ENCODE data around the gene PCCA. TPM values are rescaled to one million over a fixed set of nuclear protein-coding genes. Genes with fewer than 3 reads are reported as not detected.
A peak's percentile ranks its signal among the peaks of the same experiment; 100 is the strongest.

The PCCA gene
- total RNA-seq, 1 experiment from 2014 or later: 16.1 TPM

DNA sequence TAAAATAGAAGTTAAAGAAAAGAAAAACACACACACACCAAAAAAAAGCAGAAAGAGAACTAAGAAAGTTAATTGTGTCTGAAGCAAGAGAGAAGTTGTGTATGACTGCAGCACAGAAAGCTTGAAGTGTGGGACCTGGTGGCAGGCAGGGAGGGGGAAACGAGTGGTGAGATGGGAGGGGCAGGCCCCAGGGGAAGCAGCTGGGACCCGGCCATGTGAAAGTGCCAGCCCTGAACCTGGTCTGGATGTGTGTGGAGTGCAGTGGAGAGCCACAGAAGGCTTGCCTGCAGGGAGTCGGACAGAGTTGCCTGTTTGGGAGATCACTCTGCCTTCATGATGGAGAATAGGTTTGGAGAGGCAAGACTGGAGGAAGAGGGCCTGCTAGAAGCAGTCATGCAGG, 300.7 kb downstream of the PCCA start:
- Histone ChIP-seq H3K4me1 (replicated peaks; ENCODE audit: insufficient read depth) (peaks cover 32% of the 10 kb centered on the region), H3K27me3 (ENCODE audit: insufficient read depth, low read depth) (no peaks in the 10 kb centered on the region), H3K36me3 (ENCODE audit: low read depth) (no peaks in the 10 kb centered on the region), H2AFZ (no peak overlapping the region), H3K9me3 (ENCODE audit: insufficient read depth, low read depth) (no peaks in the 10 kb centered on the region), H3F3A (ENCODE audit: insufficient read depth, low read depth) (peaks cover 31% of the 10 kb centered on the region), H3K79me2 (ENCODE audit: low read depth) (no peaks in the 10 kb centered on the region), H3K4me3 (no peak overlapping the region), H3K27ac (no peak overlapping the region), H3K4me2 (no peak overlapping the region), H3K9me2 (ENCODE audit: insufficient read depth) (no peaks in the 10 kb centered on the region), H4K20me1 (ENCODE audit: insufficient read depth) (no peaks in the 10 kb centered on the region)
- no TSS peak for BruUV-seq (replicated peaks)
- no peak for TF ChIP-seq EZH2 (IDR thresholded peaks at IDR 0.05; ENCODE audit: low read depth)
- TF ChIP-seq, protein P1, sequence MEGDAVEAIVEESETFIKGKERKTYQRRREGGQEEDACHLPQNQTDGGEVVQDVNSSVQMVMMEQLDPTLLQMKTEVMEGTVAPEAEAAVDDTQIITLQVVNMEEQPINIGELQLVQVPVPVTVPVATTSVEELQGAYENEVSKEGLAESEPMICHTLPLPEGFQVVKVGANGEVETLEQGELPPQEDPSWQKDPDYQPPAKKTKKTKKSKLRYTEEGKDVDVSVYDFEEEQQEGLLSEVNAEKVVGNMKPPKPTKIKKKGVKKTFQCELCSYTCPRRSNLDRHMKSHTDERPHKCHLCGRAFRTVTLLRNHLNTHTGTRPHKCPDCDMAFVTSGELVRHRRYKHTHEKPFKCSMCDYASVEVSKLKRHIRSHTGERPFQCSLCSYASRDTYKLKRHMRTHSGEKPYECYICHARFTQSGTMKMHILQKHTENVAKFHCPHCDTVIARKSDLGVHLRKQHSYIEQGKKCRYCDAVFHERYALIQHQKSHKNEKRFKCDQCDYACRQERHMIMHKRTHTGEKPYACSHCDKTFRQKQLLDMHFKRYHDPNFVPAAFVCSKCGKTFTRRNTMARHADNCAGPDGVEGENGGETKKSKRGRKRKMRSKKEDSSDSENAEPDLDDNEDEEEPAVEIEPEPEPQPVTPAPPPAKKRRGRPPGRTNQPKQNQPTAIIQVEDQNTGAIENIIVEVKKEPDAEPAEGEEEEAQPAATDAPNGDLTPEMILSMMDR (conservative IDR thresholded peaks at IDR 0.05): no peak
- intact Hi-C loops (cut with micrococcal nuclease; ENCODE audit: unreplicated experiment): loop anchor here (5.0 kb wide), 1 partner anchor 103 kb away; no protein-coding TSS in a partner anchor
- POLR2A ChIA-PET (ENCODE audit: unreplicated experiment): no interaction called here
- DNase-seq: no peak
- CTCF ChIA-PET: no interaction called here

GRCh38 chr13:100392709-100393630, 304.1 kb downstream of the PCCA start:
- intact Hi-C loops (cut with micrococcal nuclease; ENCODE audit: unreplicated experiment): loop anchor here (1.0 to 5.0 kb wide), 2 partner anchors 41 to 99 kb away; no protein-coding TSS in a partner anchor
- no peak overlapping the region; the same call in 1 of the 2 replicates for H2AFZ ChIP-seq
- peak overlapping the region; percentile 83 for H3K27ac ChIP-seq
- H3K4me2 ChIP-seq: peak overlapping the region; percentile 59
- TF ChIP-seq EZH2 (IDR thresholded peaks at IDR 0.05; ENCODE audit: low read depth): no peak
- TF ChIP-seq, protein P1 (conservative IDR thresholded peaks at IDR 0.05): no peak
- no peaks in the 10 kb centered on the region for H3K36me3 ChIP-seq (ENCODE audit: low read depth)
- peak; percentile 81 to 97 for DNase-seq
- H3K27me3 ChIP-seq (ENCODE audit: insufficient read depth, low read depth): no peaks in the 10 kb centered on the region
- H3K4me1 ChIP-seq (replicated peaks; ENCODE audit: insufficient read depth): peaks cover 34% of the 10 kb centered on the region
- H3K9me2 ChIP-seq (ENCODE audit: insufficient read depth): no peaks in the 10 kb centered on the region
- H3F3A ChIP-seq (ENCODE audit: insufficient read depth, low read depth): peaks cover 31% of the 10 kb centered on the region
- BruUV-seq (replicated peaks): TSS peak; percentile 67
- CTCF ChIA-PET: interaction anchor here (0.7 to 0.8 kb wide), 2 partner anchors 134 to 413 kb away, joined by 3 to 11 read pairs; no protein-coding TSS in a partner anchor
- H3K9me3 ChIP-seq (ENCODE audit: insufficient read depth, low read depth): peaks cover 2% of the 10 kb centered on the region; the same call in 1 of the 2 replicates
- POLR2A ChIA-PET (ENCODE audit: unreplicated experiment): interaction anchor here (0.6 kb wide), 1 partner anchor 423 kb away, joined by 15 read pairs; no protein-coding TSS in a partner anchor
- H3K79me2 ChIP-seq (ENCODE audit: low read depth): no peaks in the 10 kb centered on the region
- no peaks in the 10 kb centered on the region for H4K20me1 ChIP-seq (ENCODE audit: insufficient read depth)
- no peak overlapping the region for H3K4me3 ChIP-seq

- H3K79me2 ChIP-seq (ENCODE audit: low read depth): no peaks in the 10 kb centered on the region
- no peaks in the 10 kb centered on the region for H3K9me2 ChIP-seq (ENCODE audit: insufficient read depth)
- ChIA-PET CTCF (no interaction called here), POLR2A (ENCODE audit: unreplicated experiment) (no interaction called here)
- no peak overlapping the region for H2AFZ ChIP-seq
- H3K27me3 ChIP-seq (ENCODE audit: insufficient read depth, low read depth): no peaks in the 10 kb centered on the region
- peak overlapping the region; percentile 59; the same call in 1 of the 2 replicates for H3K4me2 ChIP-seq
- TF ChIP-seq, protein P1 (conservative IDR thresholded peaks at IDR 0.05): no peak
- TF ChIP-seq EZH2 (IDR thresholded peaks at IDR 0.05; ENCODE audit: low read depth): no peak
- no peaks in the 10 kb centered on the region for H3K36me3 ChIP-seq (ENCODE audit: low read depth)
- intact Hi-C loops (cut with micrococcal nuclease; ENCODE audit: unreplicated experiment): loop anchor here (5.0 kb wide), 1 partner anchor 98 kb away; no protein-coding TSS in a partner anchor
- H3K9me3 ChIP-seq (ENCODE audit: insufficient read depth, low read depth): peaks cover 2% of the 10 kb centered on the region; the same call in 1 of the 2 replicates
- H3K4me1 ChIP-seq (replicated peaks; ENCODE audit: insufficient read depth): peaks cover 34% of the 10 kb centered on the region
- BruUV-seq (replicated peaks): no TSS peak
- H3F3A ChIP-seq (ENCODE audit: insufficient read depth, low read depth): peaks cover 31% of the 10 kb centered on the region
- H3K27ac ChIP-seq: peak overlapping the region; percentile 83
- H3K4me3 ChIP-seq: no peak overlapping the region
- DNase-seq: no peak
- H4K20me1 ChIP-seq (ENCODE audit: insufficient read depth): no peaks in the 10 kb centered on the region
Observed at GRCh38 chr13:100394005-100394695, 305.3 kb downstream of the PCCA start.

Data from PC-9 (cell line).